B cell (primary cell): ENCODE data around the gene GNG7. TPM values are rescaled to one million over a fixed set of nuclear protein-coding genes. Genes with fewer than 3 reads are reported as not detected.

Experiments
- ATAC-seq: fragments of 200-7000 bp; cut with Tn5 transposase; one replicate; pipeline ENCODE4 v1.10.0; 2021; ENCODE audit warnings: low read depth, mild to moderate bottlenecking, moderate number of reproducible peaks, moderate library complexity
- CTCF ChIA-PET: fragments of 350-600 bp; sonication (Branson Sonifier 250); formaldehyde crosslinking; loops from one replicate; lab custom pipeline; 2021; ENCODE audit warnings: antibody characterized with exemption, inconsistent platforms; lab: Charles Lee
- POLR2A ChIA-PET: fragments of 350-600 bp; sonication (Branson Sonifier 250); formaldehyde crosslinking; loops from one replicate; lab custom pipeline; 2021; ENCODE audit warnings: antibody characterized with exemption; lab: Charles Lee
- DNase-seq: peaks from one replicate; pipeline ENCODE4 v3.0.0; 2013
- H2AFZ ChIP-seq: 2 replicates; pipeline ENCODE4 v1.6.1; 2012; ENCODE audit warnings: mild to moderate bottlenecking, low read depth, low read length; ENCODE audit not compliant: insufficient read depth, poor library complexity, severe bottlenecking
- H3K27ac ChIP-seq, 2 donors: 1 replicate in 1 of 2; 2 replicates in 1 of 2; pipeline ENCODE4 v1.5.1; 2012 to 2013; ENCODE audit warnings: low read length in 2 of 2, mild to moderate bottlenecking in 2 of 2, moderate library complexity in 1 of 2
- H3K27me3 ChIP-seq, 4 experiments: fragments of 200-600 bp in 1 of 4; sonication (generic) in 1 of 4; replicated peaks in 1 of 4; 1 replicate in 2 of 4; 2 replicates in 2 of 4; pipeline versions ENCODE4 v1.6.1 to v1.7.0; 2013 to 2016; ENCODE audit warnings: low read length in 3 of 4, mild to moderate bottlenecking in 2 of 4, mixed read lengths in 1 of 4, moderate library complexity in 1 of 4; ENCODE audit not compliant: insufficient read depth in 4 of 4, control insufficient read depth in 3 of 4; ENCODE audit errors: control extremely low read depth in 1 of 4
- H3K36me3 ChIP-seq, 2 experiments: replicated peaks in 1 of 2; 1 replicate in 1 of 2; 2 replicates in 1 of 2; pipeline versions ENCODE4 v1.6.1 to v1.7.1; 2013; ENCODE audit warnings: low read length in 1 of 2; ENCODE audit not compliant: insufficient read depth in 2 of 2, control insufficient read depth in 1 of 2; ENCODE audit errors: control extremely low read depth in 1 of 2, extremely low read depth in 1 of 2
- H3K4me1 ChIP-seq, 2 donors: fragments of 200-600 bp in 1 of 2; sonication (generic) in 1 of 2; 1 replicate in 1 of 2; 2 replicates in 1 of 2; pipeline versions ENCODE4 v1.5.1 to v1.6.1; 2013 to 2017; ENCODE audit warnings: low read length in 2 of 2; ENCODE audit not compliant: control insufficient read depth in 2 of 2, insufficient read depth in 2 of 2
- H3K4me2 ChIP-seq: replicated peaks from 2 replicates; pipeline ENCODE3; 2012; ENCODE audit warnings: mild to moderate bottlenecking, low read depth, low read length; ENCODE audit not compliant: poor library complexity, severe bottlenecking
- H3K4me3 ChIP-seq, 5 experiments: fragments of 200-600 bp in 1 of 5; sonication (generic) in 1 of 5; 1 replicate in 3 of 5; 2 replicates in 2 of 5; pipeline versions ENCODE4 v1.5.1 to v1.7.0; 2011 to 2016; ENCODE audit warnings: low read length in 4 of 5, mild to moderate bottlenecking in 4 of 5, low read depth in 2 of 5, control low read depth in 1 of 5, moderate library complexity in 1 of 5; ENCODE audit not compliant: insufficient read depth in 1 of 5; ENCODE audit errors: control extremely low read depth in 1 of 5, extremely low read depth in 1 of 5
- H3K79me2 ChIP-seq: fragments of 200-600 bp; sonication (generic); one replicate; pipeline ENCODE4 v1.6.0; 2016; ENCODE audit warnings: low read length; ENCODE audit not compliant: control insufficient read depth, insufficient read depth
- H3K9ac ChIP-seq: fragments of 200-600 bp; sonication (generic); 2 replicates; pipeline ENCODE4 v1.6.1; 2017; ENCODE audit warnings: mild to moderate bottlenecking, low read length, moderate library complexity
- H3K9me3 ChIP-seq, 3 donors: one replicate each; pipeline versions ENCODE4 v1.6.1 to v1.7.1; 2013; ENCODE audit warnings: low read length in 2 of 3; ENCODE audit not compliant: control insufficient read depth in 2 of 3, insufficient read depth in 1 of 3; ENCODE audit errors: control extremely low read depth in 1 of 3
- H4K20me1 ChIP-seq: 2 replicates; pipeline ENCODE4 v1.6.0; 2012; ENCODE audit warnings: mild to moderate bottlenecking, low read length; ENCODE audit not compliant: insufficient read depth, control insufficient read depth, poor library complexity, severe bottlenecking
- H3K27ac Mint-ChIP-seq: one replicate; pipeline ENCODE4 v1.8.0; 2021; ENCODE audit warnings: mixed read lengths
- H3K27me3 Mint-ChIP-seq: one replicate; pipeline ENCODE4 v1.8.0; 2021; ENCODE audit warnings: mixed read lengths
- H3K4me1 Mint-ChIP-seq: one replicate; pipeline ENCODE4 v1.8.0; 2021; ENCODE audit warnings: mixed read lengths
- H3K4me3 Mint-ChIP-seq: one replicate; pipeline ENCODE4 v1.8.0; 2021; ENCODE audit warnings: mixed read lengths
- H3K9me3 Mint-ChIP-seq: one replicate; pipeline ENCODE4 v1.8.0; 2022; ENCODE audit warnings: mixed read lengths; ENCODE audit not compliant: insufficient read depth
- EZH2 ChIP-seq: IDR thresholded peaks from 2 replicates; pipeline ENCODE4 v1.6.1; 2012; ENCODE audit warnings: borderline replicate concordance, low read depth, mild to moderate bottlenecking, moderate library complexity, low read length; ENCODE audit not compliant: insufficient read depth, poor library complexity, severe bottlenecking
- WGBS: methylation state at CpG from one replicate; pipeline ENCODE4 v1.1.5; 2013; ENCODE audit warnings: missing lambda C conversion rate; ENCODE audit not compliant: insufficient coverage; 5-methylcytosine and 5-hydroxymethylcytosine counted together
- intact Hi-C: fragments of 100-400 bp; cut with micrococcal nuclease; formaldehyde crosslinking; loops from one replicate; pipeline ENCODE4 v1.10.0; 2022
- polyA plus RNA-seq: library from polyadenylated mRNA; depleted of rRNA; stranded (reverse); fragments of >200 nt; gene quantifications from 2 replicates; pipeline ENCODE4 v1.2.3, GENCODE V29; 2012
- total RNA-seq, 2 donors: library from RNA; stranded (reverse); fragments of 120-200 nt in 1 of 2; gene quantifications; 1 replicate in 1 of 2; 2 replicates in 1 of 2; pipeline versions ENCODE4 v1.2.3 to v1.2.4, GENCODE V29; 2013 to 2022
- TF ChIP-seq, protein P1 (sequence below): fragments of 200-600 bp; IDR thresholded peaks from one replicate; pipeline ENCODE4 v1.8.0; 2022; ENCODE audit warnings: antibody characterized with exemption, mild to moderate bottlenecking

Gene GNG7
- total and polyA plus RNA-seq, 2 donors (not counting 1 experiment from before 2014, with no cell fraction given), result 76.3 to 153 TPM

DNA sequence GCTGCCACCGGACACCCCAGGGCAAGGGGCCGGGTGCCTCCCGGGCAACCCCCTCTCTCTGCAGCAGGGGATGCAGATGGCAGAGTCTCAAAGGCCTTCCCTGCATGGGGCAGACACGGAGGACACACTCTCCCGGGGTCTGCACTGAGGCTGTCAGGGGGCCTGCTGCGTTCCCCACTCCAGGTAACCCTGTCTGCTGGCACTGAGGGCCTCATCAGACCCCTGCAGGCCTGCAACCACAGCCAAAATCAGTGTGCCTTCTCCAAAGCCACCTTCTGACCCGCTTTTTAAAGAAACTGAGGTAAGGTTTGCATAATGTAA lies 93.9 kb downstream of the GNG7 start:
- Mint-ChIP-seq H3K9me3 (no peaks in the 10 kb centered on the region), H3K27ac (peak overlapping the region; percentile 89), H3K27me3 (no peaks in the 10 kb centered on the region), H3K4me3 (peak overlapping the region; percentile 48), H3K4me1 (peaks cover 58% of the 10 kb centered on the region)
- peaks cover 0 to 19% of the 10 kb centered on the region in 2 experiments for H3K36me3 ChIP-seq
- 78% methylated on average over 6 of the region's 7 CpGs for WGBS
- no peak overlapping the region for H2AFZ ChIP-seq
- no peak for ATAC-seq
- H4K20me1 ChIP-seq, result peaks cover 89% of the 10 kb centered on the region
- CTCF ChIA-PET, result interaction anchor here (1.2 to 19.5 kb wide), 6 partner anchors 10 to 218 kb away, joined by 4 to 593 read pairs (median 86); partner anchors contain the start of gene GADD45B
- no peaks in the 10 kb centered on the region for H3K27me3 ChIP-seq
- peaks cover 43 to 70% of the 10 kb centered on the region in 2 donors for H3K4me1 ChIP-seq
- H3K9me3 ChIP-seq, result peaks cover 0 to 2% (median 0%) of the 10 kb centered on the region in 3 donors
- TF ChIP-seq, protein P1, sequence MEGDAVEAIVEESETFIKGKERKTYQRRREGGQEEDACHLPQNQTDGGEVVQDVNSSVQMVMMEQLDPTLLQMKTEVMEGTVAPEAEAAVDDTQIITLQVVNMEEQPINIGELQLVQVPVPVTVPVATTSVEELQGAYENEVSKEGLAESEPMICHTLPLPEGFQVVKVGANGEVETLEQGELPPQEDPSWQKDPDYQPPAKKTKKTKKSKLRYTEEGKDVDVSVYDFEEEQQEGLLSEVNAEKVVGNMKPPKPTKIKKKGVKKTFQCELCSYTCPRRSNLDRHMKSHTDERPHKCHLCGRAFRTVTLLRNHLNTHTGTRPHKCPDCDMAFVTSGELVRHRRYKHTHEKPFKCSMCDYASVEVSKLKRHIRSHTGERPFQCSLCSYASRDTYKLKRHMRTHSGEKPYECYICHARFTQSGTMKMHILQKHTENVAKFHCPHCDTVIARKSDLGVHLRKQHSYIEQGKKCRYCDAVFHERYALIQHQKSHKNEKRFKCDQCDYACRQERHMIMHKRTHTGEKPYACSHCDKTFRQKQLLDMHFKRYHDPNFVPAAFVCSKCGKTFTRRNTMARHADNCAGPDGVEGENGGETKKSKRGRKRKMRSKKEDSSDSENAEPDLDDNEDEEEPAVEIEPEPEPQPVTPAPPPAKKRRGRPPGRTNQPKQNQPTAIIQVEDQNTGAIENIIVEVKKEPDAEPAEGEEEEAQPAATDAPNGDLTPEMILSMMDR, result no peak
- TF ChIP-seq EZH2, result no peak
- H3K79me2 ChIP-seq, result peaks cover 81% of the 10 kb centered on the region
- H3K9ac ChIP-seq, result no peak overlapping the region
- POLR2A ChIA-PET, result interaction anchor here (0.8 to 4.4 kb wide), 8 partner anchors 9 to 152 kb away, joined by 3 to 48 read pairs (median 5); partner anchors contain the start of gene GADD45B
- no peak for DNase-seq
- H3K4me2 ChIP-seq, result peak overlapping the region; percentile 48
- no peak overlapping the region for H3K27ac ChIP-seq
- H3K4me3 ChIP-seq, result no peak overlapping the region
- intact Hi-C loops, result no loop called here

DNA sequence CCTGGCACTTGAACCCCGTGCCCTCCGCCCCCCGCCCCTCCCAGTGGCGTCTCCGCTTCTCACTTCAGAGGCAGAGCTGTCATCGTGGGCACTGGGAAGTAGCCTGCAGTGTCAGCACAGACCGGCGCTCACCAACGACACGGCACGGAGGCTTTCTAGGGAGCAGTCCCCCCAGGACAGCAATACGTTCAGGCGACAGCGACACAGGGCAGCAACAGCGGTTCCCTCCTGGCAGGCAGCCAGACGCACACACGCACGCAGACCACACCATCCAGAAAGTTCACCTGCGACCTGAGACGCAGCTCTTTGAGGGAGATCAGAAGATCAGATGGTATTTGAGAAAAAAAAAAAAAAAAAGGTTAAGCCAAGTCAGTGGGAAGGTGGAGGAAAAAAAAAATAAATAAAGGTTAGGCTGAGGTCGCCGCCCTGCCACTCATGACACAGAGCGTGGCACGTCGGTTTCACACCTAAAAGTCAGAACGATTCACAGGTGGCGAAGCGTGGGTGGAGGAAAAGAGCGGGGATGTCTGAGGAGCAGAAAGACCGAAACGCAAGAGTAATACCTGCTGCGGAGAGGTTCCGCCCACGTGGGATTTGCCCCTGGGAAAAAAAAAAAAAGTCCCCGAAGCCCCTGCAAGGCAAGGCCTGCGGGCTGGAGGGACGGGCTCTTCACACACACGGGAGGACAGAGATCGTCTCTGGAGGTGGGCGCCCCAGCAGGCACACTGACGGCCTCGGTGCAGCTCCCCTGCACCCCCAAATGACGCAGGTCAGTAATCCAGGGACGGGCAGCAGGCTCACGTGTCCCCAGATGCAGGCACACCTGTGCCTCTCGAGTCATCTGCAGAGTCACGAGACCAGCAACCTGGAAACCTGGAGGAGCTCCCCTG lies 94.5 kb downstream of the GNG7 start:
- no peak for TF ChIP-seq EZH2
- TF ChIP-seq, protein P1, result no peak

More for the DNA sequence above, 94.5 kb downstream of the GNG7 start:
- CTCF ChIA-PET, result interaction anchor here (0.7 to 19.5 kb wide), 8 partner anchors 9 to 400 kb away, joined by 3 to 593 read pairs (median 40); partner anchors contain the start of gene GADD45B
- peak; percentile 35 for ATAC-seq
- peak overlapping the region in 1 of 2 donors; percentile 5 for H3K27ac ChIP-seq
- peaks cover 89% of the 10 kb centered on the region for H4K20me1 ChIP-seq
- no peak overlapping the region for H3K4me3 ChIP-seq
- no peak overlapping the region for H2AFZ ChIP-seq
- H3K27me3 ChIP-seq, result no peaks in the 10 kb centered on the region
- peaks cover 37 to 66% of the 10 kb centered on the region in 2 donors for H3K4me1 ChIP-seq
- H3K9me3 Mint-ChIP-seq, result no peaks in the 10 kb centered on the region
- peaks cover 81% of the 10 kb centered on the region for H3K79me2 ChIP-seq
- peak overlapping the region; percentile 89 for H3K27ac Mint-ChIP-seq
- peaks cover 0 to 19% of the 10 kb centered on the region in 2 experiments for H3K36me3 ChIP-seq
- no peak overlapping the region for H3K9ac ChIP-seq
- H3K4me1 Mint-ChIP-seq, result peaks cover 54% of the 10 kb centered on the region
- no peaks in the 10 kb centered on the region for H3K27me3 Mint-ChIP-seq
- DNase-seq, result peak; percentile 82
- POLR2A ChIA-PET, result interaction anchor here (0.6 to 1.8 kb wide), 15 partner anchors 9 to 939 kb away, joined by 3 to 14 read pairs (median 3); partner anchors contain the start of genes GADD45B and THOP1
- intact Hi-C loops, result no loop called here
- H3K4me2 ChIP-seq, result peak overlapping the region; percentile 48
- 55% methylated on average over 44 of the region's 47 CpGs for WGBS
- H3K4me3 Mint-ChIP-seq, result peak overlapping the region; percentile 48
- peaks cover 0 to 2% (median 0%) of the 10 kb centered on the region in 3 donors for H3K9me3 ChIP-seq
